ENCODE data around the gene LAMA4. TPM values are rescaled to one million over a fixed set of nuclear protein-coding genes. Genes with fewer than 3 reads are reported as not detected.

LAMA4 gene
- total RNA-seq, 4 donors from 2014 or later: 8.1 to 116 (median 19.0) TPM

- H3K27ac ChIP-seq: no peak overlapping the region
- no peak for DNase-seq
- intact Hi-C loops (cut with DNase I): no loop called here
- peaks cover 0 to 16% (median 0%) of the 10 kb centered on the region in 3 donors for H3K4me1 ChIP-seq
- 82 to 86% methylated on average over 3 of the region's 3 CpGs for WGBS, 2 donors
- no peak overlapping the region for H3K4me3 ChIP-seq
- H3K9me3 ChIP-seq: no peaks in the 10 kb centered on the region
- no peaks in the 10 kb centered on the region for H3K27me3 ChIP-seq
- TF ChIP-seq POLR2A (IDR thresholded peaks at IDR 0.05): no peak
- TF ChIP-seq, protein P1, sequence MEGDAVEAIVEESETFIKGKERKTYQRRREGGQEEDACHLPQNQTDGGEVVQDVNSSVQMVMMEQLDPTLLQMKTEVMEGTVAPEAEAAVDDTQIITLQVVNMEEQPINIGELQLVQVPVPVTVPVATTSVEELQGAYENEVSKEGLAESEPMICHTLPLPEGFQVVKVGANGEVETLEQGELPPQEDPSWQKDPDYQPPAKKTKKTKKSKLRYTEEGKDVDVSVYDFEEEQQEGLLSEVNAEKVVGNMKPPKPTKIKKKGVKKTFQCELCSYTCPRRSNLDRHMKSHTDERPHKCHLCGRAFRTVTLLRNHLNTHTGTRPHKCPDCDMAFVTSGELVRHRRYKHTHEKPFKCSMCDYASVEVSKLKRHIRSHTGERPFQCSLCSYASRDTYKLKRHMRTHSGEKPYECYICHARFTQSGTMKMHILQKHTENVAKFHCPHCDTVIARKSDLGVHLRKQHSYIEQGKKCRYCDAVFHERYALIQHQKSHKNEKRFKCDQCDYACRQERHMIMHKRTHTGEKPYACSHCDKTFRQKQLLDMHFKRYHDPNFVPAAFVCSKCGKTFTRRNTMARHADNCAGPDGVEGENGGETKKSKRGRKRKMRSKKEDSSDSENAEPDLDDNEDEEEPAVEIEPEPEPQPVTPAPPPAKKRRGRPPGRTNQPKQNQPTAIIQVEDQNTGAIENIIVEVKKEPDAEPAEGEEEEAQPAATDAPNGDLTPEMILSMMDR (IDR thresholded peaks at IDR 0.05): no peak
- H3K36me3 ChIP-seq: no peaks in the 10 kb centered on the region
Measured at GRCh38 chr6:112272799-112273198, 18.4 kb upstream of the LAMA4 start.

DNA sequence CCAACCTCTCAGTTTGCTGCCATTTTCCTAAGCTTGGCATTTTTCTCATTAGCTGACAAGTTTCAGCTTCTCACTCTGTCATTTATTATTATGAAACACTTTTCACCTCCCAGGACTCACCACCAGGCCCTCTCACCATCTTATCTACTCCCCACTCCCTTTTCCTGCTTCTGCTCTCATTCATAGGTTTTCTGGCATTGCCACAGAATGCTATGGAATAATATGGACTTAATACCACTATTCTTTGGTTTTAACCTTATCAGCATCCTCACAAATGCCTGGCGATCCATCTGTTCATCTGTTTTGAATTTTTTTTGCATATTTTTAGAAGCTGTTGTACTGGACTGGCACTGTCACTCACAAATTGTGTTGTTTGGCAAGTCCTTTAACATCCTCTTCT, 16.4 kb upstream of the LAMA4 start:
- Histone ChIP-seq H3K27ac (no peak overlapping the region), H3K36me3 (no peaks in the 10 kb centered on the region), H3K9me3 (no peaks in the 10 kb centered on the region), H3K4me3 (no peak overlapping the region), H3K4me1 (peaks cover 0 to 16% (median 0%) of the 10 kb centered on the region in 3 donors), H3K27me3 (no peaks in the 10 kb centered on the region)
- WGBS, 2 donors: 81 to 92% methylated on average over 1 of the region's 1 CpG
- intact Hi-C loops (cut with DNase I): no loop called here
- no peak for TF ChIP-seq POLR2A (IDR thresholded peaks at IDR 0.05)
- TF ChIP-seq, protein P1 (IDR thresholded peaks at IDR 0.05): no peak
- DNase-seq: no peak

GRCh38 chr6:112269979-112270566, 15.7 kb upstream of the LAMA4 start:
- TF ChIP-seq POLR2A (IDR thresholded peaks at IDR 0.05): no peak
- TF ChIP-seq, protein P1 (IDR thresholded peaks at IDR 0.05): no peak
- DNase-seq: no peak
- Histone ChIP-seq H3K36me3 (no peaks in the 10 kb centered on the region), H3K4me1 (peaks cover 0 to 19% (median 0%) of the 10 kb centered on the region in 3 donors), H3K9me3 (no peaks in the 10 kb centered on the region), H3K4me3 (no peak overlapping the region), H3K27ac (no peak overlapping the region), H3K27me3 (no peaks in the 10 kb centered on the region)
- WGBS, 2 donors: 57 to 86% methylated on average over 3 of the region's 3 CpGs
- intact Hi-C loops (cut with DNase I): no loop called here

- H3K4me3 ChIP-seq: no peak overlapping the region
- intact Hi-C loops (cut with DNase I): no loop called here
- H3K9me3 ChIP-seq: no peaks in the 10 kb centered on the region
- no peak for TF ChIP-seq POLR2A (IDR thresholded peaks at IDR 0.05)
- TF ChIP-seq, protein P1 (IDR thresholded peaks at IDR 0.05): peak in 1 of 6 experiments; percentile 21
- H3K27ac ChIP-seq: peak overlapping the region in 3 of 4 donors; percentile 38 to 67 (median 51)
- H3K27me3 ChIP-seq: no peaks in the 10 kb centered on the region
- WGBS, 2 donors: 50 to 62% methylated on average over 5 of the region's 5 CpGs
- H3K36me3 ChIP-seq: no peaks in the 10 kb centered on the region
- DNase-seq: no peak
- H3K4me1 ChIP-seq: peaks cover 0 to 19% (median 0%) of the 10 kb centered on the region in 3 donors
Measured at GRCh38 chr6:112269114-112269513, 14.7 kb upstream of the LAMA4 start.

DNA sequence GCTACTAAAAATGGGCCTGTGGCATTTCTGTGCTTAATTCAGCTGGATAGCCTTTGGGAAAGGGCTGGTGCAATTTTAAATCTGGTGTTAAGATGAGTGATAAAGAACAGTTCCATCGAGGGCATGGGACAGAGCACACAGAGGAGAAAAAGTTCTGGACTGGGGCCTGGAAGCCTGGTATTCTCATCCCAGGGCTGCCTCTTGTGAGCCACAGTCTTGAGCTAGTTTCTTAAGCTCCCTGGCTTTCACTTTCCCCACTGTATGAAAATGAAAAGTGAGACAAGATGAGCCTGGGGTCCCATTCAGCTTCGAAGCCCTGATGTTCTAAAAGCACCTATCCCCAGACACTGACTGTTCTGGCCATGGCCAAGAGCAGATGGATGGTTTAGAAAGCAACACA, 14.3 kb upstream of the LAMA4 start:
- no peaks in the 10 kb centered on the region for H3K36me3 ChIP-seq
- intact Hi-C loops (cut with DNase I): no loop called here
- no peak overlapping the region for H3K4me3 ChIP-seq
- no peak for DNase-seq
- peak overlapping the region in 3 of 4 donors; percentile 38 to 67 (median 51) for H3K27ac ChIP-seq
- H3K4me1 ChIP-seq: peaks cover 0 to 19% (median 0%) of the 10 kb centered on the region in 3 donors
- no peaks in the 10 kb centered on the region for H3K27me3 ChIP-seq
- no peak for TF ChIP-seq POLR2A (IDR thresholded peaks at IDR 0.05)
- TF ChIP-seq, protein P1 (IDR thresholded peaks at IDR 0.05): no peak
- WGBS, 2 donors: 69 to 90% methylated on average over 2 of the region's 2 CpGs
- no peaks in the 10 kb centered on the region for H3K9me3 ChIP-seq
